HUDEP-2 (cell line): ENCODE results near the gene AAGAB.
"Not testable (repeated sequence)": the region's sequence is repeated elsewhere in the genome, so short reads cannot be mapped to it uniquely, and the experiment has no call there.

Experiments
- DNase-seq, 76 experiments: peaks; one replicate each; lab custom pipeline; 2025; ENCODE audit not compliant: unreplicated experiment in 76 of 76; lab: John Stamatoyannopoulos, UW

AAGAB gene

DNA sequence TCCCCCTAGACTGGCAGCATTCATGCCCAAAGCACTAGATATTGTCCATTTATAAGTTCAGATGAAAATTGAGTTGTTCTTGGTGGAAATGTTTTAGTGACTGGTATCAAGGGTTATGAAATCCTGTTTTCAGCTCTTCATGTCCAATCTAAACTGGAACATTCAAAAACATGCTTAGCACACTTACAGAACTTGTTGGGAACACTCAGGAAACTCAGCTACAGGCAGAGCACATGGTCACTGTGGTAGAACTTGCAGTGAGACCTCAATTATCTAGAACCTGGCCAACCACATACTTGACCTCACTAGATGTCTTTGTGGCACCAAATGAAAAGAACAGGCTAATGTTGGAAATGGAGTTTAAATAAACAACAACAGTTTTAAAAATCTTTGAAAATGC lies 100.2 kb downstream of the AAGAB start:
- DNase-seq, result no peak

DNA sequence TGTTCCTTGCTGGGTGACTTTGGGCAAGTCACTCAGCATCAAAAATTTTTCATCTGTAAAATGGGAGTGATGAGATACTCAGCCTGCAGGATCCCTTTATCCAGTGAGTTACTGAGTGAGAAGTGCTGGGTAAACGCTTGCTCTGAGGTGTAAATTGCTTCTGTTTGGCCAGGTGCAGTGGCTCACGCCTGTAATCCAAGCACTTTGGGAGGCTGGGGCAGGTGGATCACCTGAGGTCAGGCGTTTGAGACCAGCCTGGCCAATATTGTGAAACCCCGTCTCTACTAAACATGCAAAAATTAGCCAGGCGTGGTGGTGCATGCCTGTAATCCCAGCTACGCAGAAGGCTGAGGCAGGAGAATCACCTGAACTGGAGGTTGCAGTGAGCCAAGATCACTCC lies 101.4 kb downstream of the AAGAB start:
- DNase-seq, result not testable (repeated sequence)

DNA sequence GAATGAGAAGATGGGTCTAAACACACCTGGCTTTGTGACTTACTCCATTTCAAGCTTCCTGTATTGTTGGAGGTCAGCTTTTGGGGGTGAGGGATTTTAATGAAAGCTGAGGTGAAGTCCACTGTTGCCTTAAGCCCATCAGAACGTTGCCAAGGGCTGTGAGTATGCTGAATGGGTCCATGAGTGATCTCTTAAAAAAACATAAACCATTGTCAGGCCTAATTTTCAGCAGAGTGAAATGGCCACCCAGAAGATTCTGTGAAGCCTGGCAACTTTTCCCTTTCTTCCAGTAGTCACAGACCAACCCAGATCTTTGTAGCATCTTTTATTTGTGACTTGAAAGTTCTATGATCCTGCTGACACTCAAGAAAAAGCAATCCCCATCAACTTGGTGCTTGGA lies 102.0 kb downstream of the AAGAB start:
- DNase-seq, result no peak
